ENCODE results near the gene CCNE1.

CCNE1 gene

GRCh38 chr19:29849208-29849607 lies 37.4 kb downstream of the CCNE1 start:
- DNase-seq, result no peak

GRCh38 chr19:29850482-29850881 lies 38.7 kb downstream of the CCNE1 start:
- DNase-seq, result no peak

GRCh38 chr19:29851769-29852521 lies 40.2 kb downstream of the CCNE1 start:
- DNase-seq, result no peak

DNA sequence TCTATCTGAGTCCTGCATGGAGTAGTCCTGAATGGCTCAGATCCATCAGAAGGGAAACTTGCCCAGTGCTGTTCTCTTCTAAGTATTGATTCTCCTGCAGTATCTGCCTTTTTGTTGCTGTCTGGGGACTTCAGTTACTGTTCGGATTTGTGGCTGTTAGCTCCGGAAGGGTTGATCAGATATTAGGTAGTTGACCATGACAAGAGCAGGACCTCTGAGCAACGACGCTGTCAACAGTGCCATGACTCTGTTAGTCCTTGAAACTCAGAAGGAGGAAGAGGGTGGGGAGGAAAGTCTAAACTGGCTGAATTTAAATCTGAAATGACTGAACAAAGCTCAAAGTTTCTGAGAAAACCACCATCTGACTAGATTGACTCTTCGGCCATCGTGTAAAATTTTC lies 42.2 kb downstream of the CCNE1 start:
- DNase-seq, result no peak

GRCh38 chr19:29855087-29855486 lies 43.3 kb downstream of the CCNE1 start:
- DNase-seq, result no peak

DNA sequence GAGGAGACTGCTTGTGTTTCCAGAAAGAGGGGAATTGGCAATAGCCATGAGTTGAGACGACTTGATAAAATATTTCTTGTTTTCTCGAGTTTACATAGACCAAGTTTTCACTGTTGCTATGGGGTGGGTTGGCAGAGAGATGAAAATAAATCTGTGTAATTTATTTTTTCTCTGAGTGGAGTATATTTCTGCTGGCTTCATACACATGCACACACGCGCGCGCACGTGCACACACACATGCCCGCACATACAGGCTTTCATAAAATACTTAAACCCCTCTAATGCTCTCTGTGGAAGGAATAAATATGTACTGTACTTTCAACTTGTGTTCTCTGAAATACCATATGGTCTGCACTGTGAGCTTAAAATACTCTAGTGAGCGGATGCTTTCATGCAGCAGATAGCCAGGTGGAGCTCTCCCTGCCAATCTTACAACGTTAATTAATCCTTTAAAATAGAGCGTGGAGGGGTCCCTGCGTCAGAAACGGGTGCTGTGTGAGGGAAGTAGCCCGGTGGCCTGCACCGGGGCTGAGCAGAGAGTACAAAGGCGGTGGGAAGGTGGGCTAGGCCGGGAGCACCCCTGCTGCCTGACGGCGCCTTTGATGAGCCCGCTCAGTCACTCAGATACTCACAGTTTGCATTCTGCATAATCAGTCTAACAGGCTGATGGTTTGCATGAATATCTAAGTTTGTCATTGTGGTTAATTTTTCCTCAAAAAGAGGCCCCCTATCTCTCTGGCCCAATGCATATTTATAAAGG lies 44.1 kb downstream of the CCNE1 start:
- DNase-seq, result no peak

DNA sequence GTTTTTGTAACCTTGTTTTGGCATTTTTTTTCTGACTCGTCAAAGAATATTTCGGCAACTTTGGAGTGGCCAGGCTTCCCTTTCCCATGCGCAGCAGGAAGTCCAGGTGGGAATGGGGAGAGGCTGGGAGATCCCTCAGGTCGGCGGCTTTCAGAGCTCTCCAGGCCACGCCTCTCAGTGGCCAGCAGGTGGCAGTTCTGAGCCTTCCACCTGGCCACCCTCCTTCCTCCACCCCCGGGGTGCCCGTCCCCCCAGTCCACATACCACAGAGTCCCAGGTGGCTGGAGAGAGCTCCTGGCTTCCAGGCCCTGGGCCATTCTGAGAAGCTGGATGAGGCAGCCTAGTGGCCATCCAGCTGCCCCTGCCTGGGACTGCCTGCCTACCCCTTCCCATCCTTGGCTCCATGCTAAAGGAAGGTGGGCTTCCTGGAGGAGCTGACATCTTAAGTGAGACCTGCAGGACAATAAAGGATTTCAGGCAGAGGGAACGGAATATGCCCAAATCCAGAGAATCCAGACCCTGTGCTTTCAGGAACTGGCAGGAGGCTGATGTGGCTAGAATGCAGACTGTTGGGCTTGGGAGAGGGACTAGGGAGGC lies 46.3 kb downstream of the CCNE1 start:
- peak; percentile 10 for DNase-seq

DNA sequence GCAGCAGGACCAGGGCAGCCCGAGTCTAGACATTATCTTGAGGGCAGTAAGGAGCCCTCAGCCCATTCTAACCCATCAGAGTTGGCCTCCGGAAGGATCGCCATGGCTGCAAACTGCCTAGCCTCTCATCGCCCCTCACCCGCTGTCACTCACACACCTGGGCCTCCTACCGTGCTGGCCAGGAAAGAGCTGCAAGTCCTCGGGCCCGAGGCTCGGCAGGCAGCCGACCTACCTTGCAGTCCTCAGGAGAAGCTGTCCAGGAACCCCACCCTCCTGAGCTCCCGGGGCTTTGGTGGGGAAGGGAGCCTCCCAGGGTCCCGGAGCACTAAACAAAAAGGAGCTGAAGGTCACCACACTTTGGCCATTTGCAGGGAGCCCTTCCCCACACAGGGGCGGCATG lies 46.8 kb downstream of the CCNE1 start:
- no peak for DNase-seq

DNA sequence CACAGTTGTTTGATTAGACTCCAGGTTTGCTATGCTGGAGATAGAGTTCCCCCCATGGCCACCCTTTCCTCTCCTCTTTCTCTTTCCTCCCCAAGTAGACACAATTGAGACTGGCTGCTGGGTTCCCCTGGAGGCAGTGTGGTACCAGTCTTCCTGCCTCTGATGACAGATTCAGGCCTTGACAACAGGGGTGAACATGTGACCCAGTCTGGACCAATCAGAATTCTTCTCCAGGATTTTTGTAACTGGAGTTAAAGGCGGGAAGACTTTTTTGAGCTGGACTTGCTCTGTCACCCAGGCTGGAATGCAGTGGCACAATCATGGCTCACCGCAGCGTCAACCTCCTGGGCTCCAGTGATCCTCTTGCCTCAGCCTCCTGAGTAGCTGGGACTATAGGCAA lies 48.7 kb downstream of the CCNE1 start:
- no peak for DNase-seq

DNA sequence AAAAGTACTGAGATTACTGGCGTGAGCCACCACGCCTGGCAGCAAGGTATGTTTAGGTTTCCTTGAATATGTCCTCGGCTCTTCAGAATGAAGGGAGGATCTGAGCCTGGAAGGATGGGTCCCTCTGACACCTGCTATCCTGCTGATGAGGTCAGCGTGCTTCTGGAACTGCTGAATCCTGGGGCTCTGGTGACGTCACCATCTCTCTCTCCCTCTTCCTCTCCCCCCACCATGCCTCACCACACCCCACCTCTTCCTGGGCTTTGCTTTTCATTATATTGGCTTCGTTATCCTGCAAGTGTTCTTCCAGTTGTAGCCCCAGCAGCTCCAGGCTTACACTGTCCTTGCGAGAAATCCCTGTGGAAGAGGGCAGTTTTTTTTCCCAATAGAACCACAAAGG lies 49.8 kb downstream of the CCNE1 start:
- DNase-seq, result no peak

GRCh38 chr19:29866011-29866410 lies 54.2 kb downstream of the CCNE1 start:
- DNase-seq, result no peak

DNA sequence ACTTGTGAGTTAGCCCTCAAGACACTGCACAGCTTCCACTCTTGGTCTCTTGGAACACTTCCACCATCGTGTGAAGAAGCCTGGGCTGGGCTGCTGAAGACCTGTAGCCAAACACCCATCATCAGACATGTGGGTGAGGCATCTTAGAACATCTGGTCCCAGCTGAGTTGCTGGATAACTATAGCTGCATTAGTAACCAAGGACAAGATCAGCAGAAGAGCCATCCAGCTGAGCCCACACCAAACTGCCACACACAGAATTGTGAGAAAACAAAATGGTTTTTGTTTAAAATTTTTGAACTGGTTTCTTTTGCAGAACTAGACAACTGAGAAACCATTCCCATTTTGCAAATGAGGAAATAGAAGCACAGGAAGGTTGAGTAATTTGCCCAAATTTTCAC lies 56.2 kb downstream of the CCNE1 start:
- no peak for DNase-seq

DNA sequence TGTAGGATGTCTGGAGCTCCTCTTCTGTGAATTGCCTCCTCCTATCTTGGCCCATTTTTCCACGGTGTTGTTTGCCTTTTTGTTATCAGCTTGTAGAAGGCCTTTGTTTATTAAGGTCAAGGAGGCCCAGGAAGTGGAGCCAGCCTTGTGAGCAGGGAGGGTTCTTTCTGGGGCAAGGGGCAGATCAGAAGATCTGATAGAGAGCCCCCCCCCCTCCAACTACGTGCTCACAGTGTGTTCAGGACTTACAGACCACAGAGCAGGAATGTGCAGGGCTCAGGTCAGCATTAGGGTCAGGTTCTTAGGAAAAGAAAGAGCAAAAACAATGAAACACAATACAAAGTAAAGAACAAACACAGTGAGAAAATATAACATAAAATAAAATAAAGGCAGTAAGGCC lies 59.4 kb downstream of the CCNE1 start:
- no peak for DNase-seq

GRCh38 chr19:29872224-29872731 lies 60.5 kb downstream of the CCNE1 start:
- no peak for DNase-seq

DNA sequence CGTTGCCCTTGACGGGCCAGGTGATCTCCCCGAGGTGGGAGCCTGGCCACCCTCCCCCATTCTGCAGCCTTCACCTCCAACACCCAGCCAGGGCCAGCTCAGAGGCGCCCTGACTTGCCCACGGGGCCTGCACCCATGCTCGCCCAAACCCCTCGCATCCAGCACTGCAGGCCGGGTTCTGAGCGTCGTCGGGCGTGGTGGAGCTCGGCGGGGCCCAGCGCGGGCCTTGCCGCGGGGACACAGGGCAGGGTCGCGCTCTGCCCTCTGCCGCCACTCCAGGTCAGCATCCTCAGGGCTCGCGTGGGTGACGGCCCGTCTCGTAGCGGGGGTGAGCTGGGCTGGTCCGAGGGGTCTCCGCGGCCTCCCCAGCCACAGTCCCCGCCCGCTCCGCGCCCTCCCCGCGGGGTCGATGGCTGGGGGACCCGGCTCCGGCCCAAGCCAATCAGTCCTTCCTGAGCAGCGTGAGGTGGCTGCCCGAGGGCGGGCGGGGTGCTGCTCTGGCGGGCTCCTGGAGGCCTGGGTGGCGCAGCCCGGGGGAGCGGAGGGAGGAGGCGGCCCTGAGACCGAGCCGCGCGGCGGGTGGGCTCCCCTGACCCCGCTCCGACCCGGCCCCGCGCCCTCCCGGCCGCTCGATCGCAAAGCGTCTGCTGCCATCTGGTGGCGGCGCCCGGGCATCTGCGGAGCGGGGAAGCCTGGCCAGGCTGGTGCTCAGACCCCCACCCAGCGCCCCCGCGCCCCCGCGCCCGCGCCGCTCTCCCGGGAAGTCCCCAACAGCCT lies 61.4 kb downstream of the CCNE1 start:
- DNase-seq, result peak; percentile 29

All from DMS79 treated with DMSO at 0.1 percent for 48 hours (cell line).